ENCODE data around the gene MGAT1. TPM values are rescaled to one million over a fixed set of nuclear protein-coding genes. Genes with fewer than 3 reads are reported as not detected.
A peak's percentile ranks its signal among the peaks of the same experiment; 100 is the strongest.
"Not testable (repeated sequence)": the region's sequence is repeated elsewhere in the genome, so short reads cannot be mapped to it uniquely, and the experiment has no call there.

Gene MGAT1
- total RNA-seq, 1 experiment from 2014 or later: 39.0 TPM

GRCh38 chr5:180785794-180786221, 16.8 kb downstream of the MGAT1 start:
- DNase-seq (ENCODE audit: low read depth): peak; percentile 64

- no peak for DNase-seq (ENCODE audit: low read depth)
Observed at GRCh38 chr5:180785121-180785781, 17.4 kb downstream of the MGAT1 start.

GRCh38 chr5:180784497-180785097, 18.0 kb downstream of the MGAT1 start:
- DNase-seq (ENCODE audit: low read depth): peak; percentile 68

DNA sequence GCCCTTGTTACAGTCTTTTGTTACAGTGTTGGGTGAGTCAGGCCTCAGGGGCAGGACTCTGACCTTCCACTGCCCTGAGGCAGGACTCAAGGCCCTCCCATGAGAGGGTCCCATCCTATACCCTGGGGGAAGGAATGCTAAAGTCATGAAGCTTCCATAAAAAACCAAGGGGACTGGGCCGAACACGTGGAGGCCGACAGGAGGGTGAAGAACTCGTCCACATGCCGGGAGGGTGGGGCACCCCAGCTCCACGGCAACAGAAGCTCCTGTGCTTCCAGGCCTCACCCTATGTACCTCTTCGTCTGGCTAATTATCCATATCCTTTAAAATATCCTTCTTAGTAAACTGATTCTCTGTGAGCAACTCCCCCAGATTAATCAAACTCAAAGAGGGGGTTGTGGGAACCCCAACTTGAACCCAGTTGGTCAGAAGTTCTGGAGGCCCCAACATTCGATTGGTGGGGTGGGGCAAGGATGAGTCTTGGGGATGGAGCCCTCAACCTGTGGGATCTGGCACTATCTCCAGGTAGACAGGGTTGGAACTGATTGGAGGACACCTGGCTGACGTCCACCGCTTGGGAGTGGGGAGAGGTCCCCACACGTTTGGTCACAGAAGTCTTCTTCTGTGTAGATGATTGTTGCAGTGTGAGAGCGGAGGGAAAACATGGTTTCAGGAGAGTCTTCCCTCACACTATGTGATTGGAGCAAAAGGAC, 19.1 kb downstream of the MGAT1 start:
- DNase-seq (ENCODE audit: low read depth): no peak

GRCh38 chr5:180782748-180783147, 19.9 kb downstream of the MGAT1 start:
- DNase-seq (ENCODE audit: low read depth): no peak

DNA sequence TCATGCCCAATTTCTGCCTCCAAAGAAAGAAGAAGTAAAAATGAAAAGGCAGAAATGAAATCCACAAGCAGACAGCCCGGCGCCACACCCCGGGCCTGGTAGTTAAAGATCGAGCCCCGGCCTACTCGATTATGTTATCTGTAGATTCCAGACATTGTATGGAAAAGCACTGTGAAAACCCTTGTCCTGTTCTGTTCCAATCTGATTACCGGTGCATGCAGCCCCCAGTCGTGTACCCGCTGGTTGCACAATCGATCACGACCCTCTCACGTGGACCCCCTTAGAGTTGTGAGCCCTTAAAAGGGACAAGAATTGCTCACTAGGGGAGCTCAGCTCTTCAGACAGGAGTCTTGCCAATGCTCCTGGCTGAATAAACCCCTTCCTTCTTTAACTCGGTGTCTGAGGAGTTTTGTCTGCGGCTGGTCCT, 20.7 kb downstream of the MGAT1 start:
- not testable (repeated sequence) for DNase-seq (ENCODE audit: low read depth)

GRCh38 chr5:180779985-180780610, 22.5 kb downstream of the MGAT1 start:
- DNase-seq (ENCODE audit: low read depth): no peak

DNA sequence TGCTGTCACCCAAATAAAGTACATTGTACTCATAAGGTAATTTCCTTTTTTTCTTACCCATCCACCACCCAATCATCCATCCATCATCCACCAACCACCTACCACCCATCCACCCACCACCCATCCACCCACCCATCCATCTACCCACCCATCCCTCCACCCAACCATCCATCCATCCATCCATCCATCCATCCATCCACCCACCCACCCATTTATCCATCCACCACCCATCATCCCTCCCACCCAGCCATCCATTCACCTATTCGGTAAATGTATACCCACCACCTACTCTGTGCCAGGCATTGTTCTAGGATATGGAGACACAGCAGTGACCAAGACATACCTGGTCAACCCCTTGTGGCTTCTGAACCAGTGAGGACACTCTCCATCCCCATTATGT, 25.1 kb downstream of the MGAT1 start:
- DNase-seq (ENCODE audit: low read depth): no peak

- DNase-seq (ENCODE audit: low read depth): no peak
Observed at GRCh38 chr5:180776376-180776775, 26.2 kb downstream of the MGAT1 start.

DNA sequence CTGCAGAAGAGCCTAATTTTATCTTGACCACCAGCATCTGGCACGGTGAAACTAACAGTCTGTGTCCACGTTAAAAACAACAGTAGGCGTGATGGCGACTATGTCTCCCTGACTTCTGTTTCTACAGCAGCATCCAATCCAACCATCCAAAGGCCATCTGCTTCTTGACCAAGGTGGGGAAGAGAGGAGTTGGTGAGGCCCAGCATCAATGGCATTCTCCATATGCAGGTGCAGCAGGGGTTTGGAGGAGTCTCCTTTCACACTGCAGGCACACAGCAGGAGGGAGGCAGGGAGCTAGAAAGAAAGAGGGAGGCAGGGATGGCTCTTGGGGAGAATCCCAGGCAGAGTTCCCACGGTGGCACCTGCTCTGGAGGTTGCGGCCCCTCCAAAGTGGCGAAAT, 27.0 kb downstream of the MGAT1 start:
- no peak for DNase-seq (ENCODE audit: low read depth)

DNA sequence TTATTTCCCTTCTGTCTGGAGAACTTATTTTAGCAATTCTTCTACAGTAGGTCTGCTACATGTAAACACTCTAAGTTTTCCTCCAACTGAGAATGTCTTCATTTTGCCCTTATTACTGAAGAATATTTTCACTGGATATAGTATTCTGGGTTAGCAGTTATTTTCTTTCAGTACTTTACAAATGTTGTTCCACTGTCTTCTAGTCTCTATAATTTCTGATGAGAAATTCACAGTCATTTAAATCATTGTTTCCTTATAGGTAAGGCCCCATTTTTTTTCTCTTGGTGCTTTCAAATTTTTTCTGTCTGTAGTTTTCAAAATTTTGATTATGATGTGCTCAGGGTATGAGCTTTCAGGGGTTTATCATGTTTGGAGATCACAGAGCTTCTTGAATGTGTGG, 30.8 kb downstream of the MGAT1 start:
- DNase-seq (ENCODE audit: low read depth): no peak

DNA sequence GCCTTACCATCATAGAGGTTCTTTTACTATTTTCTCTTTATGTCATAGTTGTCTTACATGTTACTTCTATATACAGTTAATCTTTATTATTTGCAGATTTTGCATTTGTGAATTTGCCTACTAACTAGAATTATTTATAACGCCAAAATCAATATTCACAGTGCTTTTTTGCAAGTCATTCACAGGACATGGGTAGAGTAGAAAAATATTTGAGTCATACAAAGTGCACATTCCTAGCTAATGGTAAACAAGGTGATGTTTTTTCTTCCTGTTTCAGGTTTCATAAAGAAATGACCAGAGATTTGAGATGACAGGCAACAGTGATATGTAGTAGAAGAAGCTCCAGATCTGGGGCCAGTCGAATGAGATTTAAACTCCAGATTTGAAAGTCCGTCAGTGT, 32.8 kb downstream of the MGAT1 start:
- no peak for DNase-seq (ENCODE audit: low read depth)

DNA sequence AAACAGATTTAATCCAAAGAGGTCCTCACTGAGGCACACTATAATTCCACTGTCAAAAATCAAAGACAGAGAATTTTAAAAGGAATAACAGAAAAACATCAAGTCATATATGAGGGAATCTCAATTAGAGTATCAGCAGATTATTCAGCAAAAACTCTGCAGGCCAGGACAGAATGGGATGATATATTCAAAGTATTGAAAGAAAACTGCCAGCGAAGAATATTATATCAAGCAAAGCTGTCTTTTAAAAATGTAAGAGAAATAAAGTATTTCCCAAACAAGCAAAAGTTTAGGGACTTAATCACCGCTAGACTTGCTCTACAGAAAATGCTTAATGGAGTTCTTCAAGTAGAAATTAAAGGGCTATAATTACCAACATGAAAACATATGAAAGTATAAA, 47.0 kb downstream of the MGAT1 start:
- DNase-seq (ENCODE audit: low read depth): no peak

GRCh38 chr5:180744253-180744652, 58.4 kb downstream of the MGAT1 start:
- DNase-seq (ENCODE audit: low read depth): no peak

DNA sequence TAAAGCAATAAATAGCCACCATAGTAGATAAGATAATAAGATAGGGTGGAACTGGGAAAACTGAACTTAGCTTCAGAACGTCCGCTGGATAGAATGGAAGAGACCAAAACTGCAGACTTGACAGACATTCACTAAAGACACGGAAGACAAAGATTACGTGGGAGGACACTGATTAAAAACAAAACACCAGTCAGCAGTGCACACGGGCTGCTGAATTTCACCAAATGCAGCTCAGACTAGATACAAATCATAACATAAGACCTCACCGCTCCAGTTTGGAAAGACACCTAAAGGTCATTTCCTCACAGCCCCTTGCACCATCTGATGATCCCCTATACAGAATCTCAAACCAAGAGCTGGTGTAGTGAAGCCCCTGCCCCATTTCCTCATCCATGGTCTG, 59.9 kb downstream of the MGAT1 start:
- no peak for DNase-seq (ENCODE audit: low read depth)

DNA sequence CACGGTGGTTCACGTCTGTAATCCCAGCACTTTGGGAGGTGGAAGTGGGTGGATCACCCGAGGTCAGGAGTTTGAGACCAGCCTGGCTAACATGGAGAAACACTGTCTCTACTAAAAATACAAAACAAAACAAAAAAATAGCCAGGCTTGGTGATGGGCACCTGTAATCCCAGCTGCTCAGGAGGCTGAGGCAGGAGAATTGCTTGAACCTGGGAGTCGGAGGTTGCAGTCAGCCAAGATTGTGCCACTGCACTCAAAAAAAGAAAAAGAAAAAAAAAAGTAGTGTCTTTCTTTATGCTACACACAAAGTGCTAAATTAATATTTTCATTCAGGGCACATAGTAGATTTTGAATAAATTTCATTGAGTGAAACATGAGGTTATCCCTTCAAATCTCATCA, 61.7 kb downstream of the MGAT1 start:
- DNase-seq (ENCODE audit: low read depth): not testable (repeated sequence)

GRCh38 chr5:180739958-180740357, 62.6 kb downstream of the MGAT1 start, which contains the start of gene OR2Y1:
Gene OR2Y1 (minus strand): TSS chr5:180740058. CDS start chr5:180740058, 0 bp downstream.
- DNase-seq (ENCODE audit: low read depth): no peak

- DNase-seq (ENCODE audit: low read depth): no peak
Observed at GRCh38 chr5:180739271-180739670, 63.3 kb downstream of the MGAT1 start.

- no peak for DNase-seq (ENCODE audit: low read depth)
Observed at GRCh38 chr5:180736536-180736935, 66.1 kb downstream of the MGAT1 start.

Data from RPMI7951 (cell line).